ENCODE measurements around the gene NFKBIB. TPM values are rescaled to one million over a fixed set of nuclear protein-coding genes. Genes with fewer than 3 reads are reported as not detected.
"Not testable (repeated sequence)": the region's sequence is repeated elsewhere in the genome, so short reads cannot be mapped to it uniquely, and the experiment has no call there.

NFKBIB gene
- total and polyA plus RNA-seq, 8 donors = 5.1 to 34.2 (median 7.0) TPM

- H3K27me3 ChIP-seq = no peaks in the 10 kb centered on the region
- no peak for TF ChIP-seq CTCF (IDR thresholded peaks at IDR 0.05)
- no peaks in the 10 kb centered on the region for H3K9me3 ChIP-seq
- H3K4me1 ChIP-seq = peaks cover 4 to 7% of the 10 kb centered on the region in 2 donors
- peaks cover 0 to 61% of the 10 kb centered on the region in 2 donors for H3K36me3 ChIP-seq
- H3K4me3 ChIP-seq = no peak overlapping the region
- H3K27ac ChIP-seq = no peak overlapping the region
- ATAC-seq (no peak), DNase-seq (no peak)
- intact Hi-C loops (cut with DNase I) = no loop called here
These were observed 16.5 kb upstream of the NFKBIB start for GRCh38 chr19:38883286-38883685.

- H3K9me3 ChIP-seq; H3K4me3 ChIP-seq; H3K4me1 ChIP-seq; DNase-seq; H3K27me3 ChIP-seq; H3K27ac ChIP-seq; ATAC-seq; intact Hi-C loops (cut with DNase I): not testable (repeated sequence)
- peaks cover 0 to 68% of the 10 kb centered on the region in 2 donors for H3K36me3 ChIP-seq
These were observed 15.1 kb upstream of the NFKBIB start for GRCh38 chr19:38884691-38885090.

GRCh38 chr19:38888876-38889275, 10.9 kb upstream of the NFKBIB start:
- Histone ChIP-seq H3K4me1 (peaks cover 0 to 8% of the 10 kb centered on the region in 2 donors), H3K27me3 (no peaks in the 10 kb centered on the region), H3K9me3 (no peaks in the 10 kb centered on the region), H3K36me3 (peaks cover 0 to 55% of the 10 kb centered on the region in 2 donors), H3K4me3 (no peak overlapping the region), H3K27ac (no peak overlapping the region)
- peak in 1 of 4 donors; percentile 59 for DNase-seq
- no peak for ATAC-seq
- intact Hi-C loops (cut with DNase I) = no loop called here
- no peak for TF ChIP-seq CTCF (IDR thresholded peaks at IDR 0.05)

- intact Hi-C loops (cut with DNase I) = no loop called here
- DNase-seq (no peak), ATAC-seq (no peak)
- H3K4me3 ChIP-seq = no peak overlapping the region
- H3K27me3 ChIP-seq = no peaks in the 10 kb centered on the region
- H3K4me1 ChIP-seq = peaks cover 0 to 11% of the 10 kb centered on the region in 2 donors
- H3K27ac ChIP-seq = no peak overlapping the region
- TF ChIP-seq CTCF (IDR thresholded peaks at IDR 0.05) = no peak
- no peaks in the 10 kb centered on the region for H3K9me3 ChIP-seq
- H3K36me3 ChIP-seq = peaks cover 0 to 60% of the 10 kb centered on the region in 2 donors
These were observed 10.0 kb upstream of the NFKBIB start for GRCh38 chr19:38889803-38890202.

GRCh38 chr19:38890686-38891085, 9.1 kb upstream of the NFKBIB start:
- ATAC-seq = no peak
- peak in 1 of 4 donors; percentile 8 for DNase-seq
- Histone ChIP-seq H3K4me1 (peaks cover 0 to 11% of the 10 kb centered on the region in 2 donors), H3K36me3 (peaks cover 0 to 60% of the 10 kb centered on the region in 2 donors), H3K27me3 (no peaks in the 10 kb centered on the region), H3K9me3 (no peaks in the 10 kb centered on the region), H3K27ac (no peak overlapping the region), H3K4me3 (no peak overlapping the region)
- intact Hi-C loops (cut with DNase I) = no loop called here
- no peak for TF ChIP-seq CTCF (IDR thresholded peaks at IDR 0.05)

GRCh38 chr19:38891771-38892170, 8.0 kb upstream of the NFKBIB start:
- TF ChIP-seq CTCF (IDR thresholded peaks at IDR 0.05) = no peak
- peaks cover 0 to 11% of the 10 kb centered on the region in 2 donors for H3K4me1 ChIP-seq
- ATAC-seq (no peak), DNase-seq (no peak)
- H3K9me3 ChIP-seq = no peaks in the 10 kb centered on the region
- intact Hi-C loops (cut with DNase I) = no loop called here
- H3K27ac ChIP-seq = no peak overlapping the region
- H3K27me3 ChIP-seq = no peaks in the 10 kb centered on the region
- H3K4me3 ChIP-seq = no peak overlapping the region
- H3K36me3 ChIP-seq = peaks cover 0 to 59% of the 10 kb centered on the region in 2 donors

Data from left lung (tissue), 10 donors.